ENCODE results near the gene CA10. TPM values are rescaled to one million over a fixed set of nuclear protein-coding genes. Genes with fewer than 3 reads are reported as not detected.

The CA10 gene
- polyA plus RNA-seq, 1 donor from 2014 or later, result 6.2 TPM

DNA sequence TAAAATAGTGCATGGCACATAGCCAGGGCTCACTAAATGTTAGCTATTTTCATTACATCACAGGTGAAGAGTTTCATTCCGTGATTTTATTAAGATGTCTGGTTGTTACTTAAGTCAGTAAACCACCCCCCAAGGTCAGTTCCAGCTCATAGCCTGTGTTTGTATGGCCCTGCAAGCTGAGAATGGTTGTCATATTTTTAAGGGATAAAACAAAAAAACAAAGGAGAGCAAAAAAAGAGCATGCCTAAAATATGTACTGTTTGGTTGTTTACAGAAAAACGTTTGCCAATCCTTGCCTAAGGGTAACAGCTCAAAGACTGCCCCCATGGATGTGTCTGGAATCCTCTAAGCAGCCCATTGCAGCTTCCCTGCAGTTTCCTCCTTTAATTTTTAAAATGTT, 329.6 kb downstream of the CA10 start:
- no peak overlapping the region for H3K4me3 ChIP-seq (ENCODE audit: low read length)
- H3K4me2 ChIP-seq (ENCODE audit: low read length), result no peak overlapping the region
- TF ChIP-seq RAD21 (conservative IDR thresholded peaks at IDR 0.05) (no peak), EP300 (conservative IDR thresholded peaks at IDR 0.05; ENCODE audit: poor library complexity, severe bottlenecking) (no peak), CTCF (IDR thresholded peaks at IDR 0.05; ENCODE audit: poor library complexity, severe bottlenecking) (no peak), POLR2AphosphoS5 (IDR thresholded peaks at IDR 0.05) (no peak), SMC3 (conservative IDR thresholded peaks at IDR 0.05; ENCODE audit: poor library complexity) (no peak), TAF1 (IDR thresholded peaks at IDR 0.05; ENCODE audit: low read depth) (no peak), EZH2 (IDR thresholded peaks at IDR 0.05; ENCODE audit: borderline replicate concordance, insufficient read depth, low read length, poor library complexity, severe bottlenecking) (no peak)
- no peak overlapping the region for H3K27ac ChIP-seq (ENCODE audit: low read length)
- no peak overlapping the region for H2AFZ ChIP-seq (ENCODE audit: low read depth, low read length)
- H3K9ac ChIP-seq (ENCODE audit: low read length), result no peak overlapping the region
- H3K36me3 ChIP-seq (ENCODE audit: insufficient read depth, low read length), result no peaks in the 10 kb centered on the region
- no peaks in the 10 kb centered on the region for H3K9me2 ChIP-seq (ENCODE audit: insufficient read depth, low read length)
- no peaks in the 10 kb centered on the region for H3F3A ChIP-seq (ENCODE audit: insufficient read depth, low read length, poor library complexity, severe bottlenecking)
- H3K9me3 ChIP-seq (ENCODE audit: low read length), result no peaks in the 10 kb centered on the region
- no peaks in the 10 kb centered on the region for H3K79me2 ChIP-seq (replicated peaks; ENCODE audit: insufficient read depth, low read length)
- no peaks in the 10 kb centered on the region for H4K20me1 ChIP-seq (ENCODE audit: insufficient read depth)
- no peaks in the 10 kb centered on the region for H3K27me3 ChIP-seq (ENCODE audit: insufficient read depth, low read depth, low read length)

DNA sequence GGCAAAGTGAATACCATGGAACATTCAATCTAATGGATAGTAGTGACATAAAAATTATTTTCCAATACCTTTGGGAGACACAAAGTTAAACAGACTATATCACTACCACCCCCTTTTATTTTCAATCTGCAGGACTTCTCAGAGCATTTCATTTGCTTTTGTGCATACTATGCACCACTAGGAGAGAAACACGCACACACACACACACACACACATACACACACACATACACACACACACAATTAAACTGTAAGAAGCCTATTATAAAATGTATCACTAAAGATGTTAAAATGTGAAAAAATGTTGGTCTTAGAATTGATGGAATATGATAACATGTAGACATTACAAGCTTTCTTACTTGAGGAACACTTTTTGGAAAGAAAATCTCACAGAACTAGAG, 331.4 kb downstream of the CA10 start:
- no peaks in the 10 kb centered on the region for H4K20me1 ChIP-seq (ENCODE audit: insufficient read depth)
- no peak overlapping the region for H3K4me2 ChIP-seq (ENCODE audit: low read length)
- no peaks in the 10 kb centered on the region for H3K27me3 ChIP-seq (ENCODE audit: insufficient read depth, low read depth, low read length)
- TF ChIP-seq REST (IDR thresholded peaks at IDR 0.05; ENCODE audit: borderline replicate concordance) (no peak), RAD21 (conservative IDR thresholded peaks at IDR 0.05) (no peak), SMC3 (conservative IDR thresholded peaks at IDR 0.05; ENCODE audit: poor library complexity) (no peak), MXI1 (conservative IDR thresholded peaks at IDR 0.05; ENCODE audit: poor library complexity, severe bottlenecking) (no peak), EZH2 (IDR thresholded peaks at IDR 0.05; ENCODE audit: borderline replicate concordance, insufficient read depth, low read length, poor library complexity, severe bottlenecking) (no peak), CTCF (IDR thresholded peaks at IDR 0.05; ENCODE audit: poor library complexity, severe bottlenecking) (no peak), EP300 (conservative IDR thresholded peaks at IDR 0.05; ENCODE audit: poor library complexity, severe bottlenecking) (no peak), TAF1 (IDR thresholded peaks at IDR 0.05; ENCODE audit: low read depth) (no peak), POLR2AphosphoS5 (IDR thresholded peaks at IDR 0.05) (no peak)
- no peaks in the 10 kb centered on the region for H3K79me2 ChIP-seq (replicated peaks; ENCODE audit: insufficient read depth, low read length)
- no peak overlapping the region for H2AFZ ChIP-seq (ENCODE audit: low read depth, low read length)
- H3K9me2 ChIP-seq (ENCODE audit: insufficient read depth, low read length), result no peaks in the 10 kb centered on the region
- H3K36me3 ChIP-seq (ENCODE audit: insufficient read depth, low read length), result no peaks in the 10 kb centered on the region
- H3K27ac ChIP-seq (ENCODE audit: low read length), result no peak overlapping the region
- no peak overlapping the region for H3K9ac ChIP-seq (ENCODE audit: low read length)
- no peaks in the 10 kb centered on the region for H3F3A ChIP-seq (ENCODE audit: insufficient read depth, low read length, poor library complexity, severe bottlenecking)
- H3K4me3 ChIP-seq (ENCODE audit: low read length), result no peak overlapping the region
- H3K9me3 ChIP-seq (ENCODE audit: low read length), result no peaks in the 10 kb centered on the region
